Suppressor macrophage (primary cell): Measurements from ENCODE around the gene CA6.
A peak's percentile ranks its signal among the peaks of the same experiment; 100 is the strongest.
"Not testable (repeated sequence)": the region's sequence is repeated elsewhere in the genome, so short reads cannot be mapped to it uniquely, and the experiment has no call there.

ENCODE experiments used
- DNase-seq, 4 experiments: peaks; one replicate each; pipeline ENCODE4 v3.0.0-alpha.2; 2020 to 2022

CA6 gene

DNA sequence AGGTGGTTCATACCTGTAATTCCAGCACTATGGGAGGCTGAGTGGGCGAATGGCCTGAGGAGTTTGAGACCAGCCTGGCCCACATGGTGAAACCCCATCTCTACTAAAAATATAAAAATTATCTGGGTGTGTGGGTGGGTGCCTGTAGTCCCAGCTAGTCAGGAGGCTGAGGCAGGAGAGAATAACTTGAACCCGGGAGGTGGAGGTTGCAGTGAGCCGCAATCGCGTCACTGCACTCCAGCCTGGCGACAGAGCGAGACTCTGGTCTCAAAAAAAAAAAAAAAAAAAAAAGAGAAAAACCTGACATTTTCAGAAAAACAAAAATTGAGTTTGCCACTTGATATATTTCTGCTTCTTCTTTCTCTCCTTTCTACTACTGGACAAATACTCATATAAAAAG is 24.3 kb downstream of the CA6 start:
- no peak for DNase-seq

DNA sequence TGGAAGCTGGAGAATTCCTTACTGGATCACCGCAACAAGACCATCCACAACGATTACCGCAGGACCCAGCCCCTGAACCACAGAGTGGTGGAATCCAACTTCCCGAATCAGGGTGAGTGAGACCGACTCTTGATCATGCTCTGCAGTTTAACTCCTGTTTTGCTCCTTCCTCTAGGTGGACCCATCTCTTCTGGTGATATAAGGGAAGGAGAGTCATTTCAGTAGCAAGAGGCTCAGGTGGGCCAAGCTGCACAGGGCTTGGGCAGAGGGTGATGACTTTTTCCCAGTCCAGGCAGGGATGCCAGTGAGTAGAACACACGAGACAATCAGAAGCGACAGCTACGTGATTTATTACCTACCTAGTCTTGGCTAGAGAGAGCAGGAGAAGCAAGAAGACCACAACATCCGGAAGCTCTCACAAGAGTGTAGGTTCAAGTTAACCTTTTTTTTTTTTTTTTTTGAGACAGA is 25.2 kb downstream of the CA6 start:
- peak in 1 of 4 experiments; percentile 13 for DNase-seq

DNA sequence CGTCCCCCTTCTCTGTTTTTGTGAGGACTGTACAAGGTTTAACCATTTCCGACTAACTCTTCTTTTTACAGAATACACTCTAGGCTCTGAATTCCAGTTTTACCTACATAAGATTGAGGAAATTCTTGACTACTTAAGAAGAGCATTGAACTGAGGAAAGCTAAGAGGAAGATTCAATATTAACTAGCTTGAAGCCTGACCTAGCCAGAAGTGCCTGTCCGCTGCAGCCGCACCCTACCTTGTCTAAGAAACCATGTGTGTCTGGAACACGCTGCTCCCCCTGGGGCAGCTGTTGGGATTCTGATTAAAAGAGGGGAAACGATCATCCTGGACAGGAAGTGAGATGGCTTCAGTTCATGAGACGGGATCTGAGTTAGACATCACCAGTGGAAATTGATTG is 28.9 kb downstream of the CA6 start:
- no peak for DNase-seq

DNA sequence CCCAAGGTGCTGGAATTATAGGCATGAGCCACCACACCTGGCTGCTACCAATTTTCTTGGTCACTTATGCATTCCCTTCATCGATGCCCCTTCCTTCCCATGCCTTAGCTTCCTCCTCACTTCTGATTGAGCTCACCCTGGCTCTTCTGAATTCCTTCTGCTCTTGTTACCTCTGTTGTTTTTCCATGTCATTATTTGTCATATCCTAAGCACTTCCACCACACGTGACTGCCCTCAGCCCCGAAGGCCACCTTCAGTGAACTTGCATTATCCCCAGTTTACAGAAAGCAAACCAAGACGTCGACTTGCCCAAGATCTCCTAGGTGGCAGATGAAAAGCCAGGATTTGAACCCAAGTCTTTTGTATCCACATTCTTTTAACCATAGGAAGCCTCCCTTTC is 30.7 kb downstream of the CA6 start:
- DNase-seq: no peak

DNA sequence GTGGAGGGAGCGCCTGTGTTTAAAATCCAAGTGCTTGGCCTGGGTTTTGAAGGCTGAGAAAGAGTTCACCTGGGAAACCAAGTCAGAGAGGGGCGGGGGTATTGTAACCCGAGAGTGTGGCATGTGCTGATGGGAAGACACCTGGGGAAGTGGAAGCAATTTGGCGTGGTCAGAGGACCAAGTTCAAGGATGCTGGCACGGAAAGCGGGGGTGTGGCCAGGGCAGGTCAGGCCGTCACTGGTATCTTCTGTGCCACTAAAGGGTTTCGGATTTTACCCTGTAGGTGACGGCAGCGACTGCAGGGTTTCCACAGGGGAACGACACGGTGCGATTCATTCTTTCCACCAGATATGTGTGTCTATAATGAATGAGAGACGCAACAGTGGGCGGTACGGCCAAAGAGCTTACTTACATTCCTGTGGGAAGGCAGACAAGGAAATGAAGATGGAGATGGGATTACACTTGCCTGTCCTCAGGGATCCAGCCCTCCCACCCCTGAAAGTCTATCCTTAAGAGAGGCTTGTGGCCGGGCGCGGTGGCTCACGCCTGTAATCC is 31.3 kb downstream of the CA6 start:
- no peak for DNase-seq

DNA sequence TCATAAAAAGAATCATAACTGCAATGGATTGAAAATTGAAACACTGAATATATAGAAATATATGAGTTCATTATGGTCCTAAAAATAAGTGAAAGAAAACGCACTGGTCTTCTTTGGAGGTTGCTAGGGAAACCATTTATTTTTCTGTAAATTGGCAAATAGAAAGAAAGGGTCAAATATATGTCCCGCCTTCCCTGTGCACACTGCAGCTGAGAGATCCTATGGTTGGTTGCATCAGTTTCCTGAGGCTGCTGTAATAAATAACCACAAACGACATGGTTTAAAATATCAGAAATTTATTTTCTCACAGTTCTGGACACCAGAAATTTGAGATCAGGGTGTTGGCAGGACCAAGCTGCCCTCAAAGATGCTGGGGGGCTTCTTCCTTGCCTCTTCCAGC is 35.0 kb downstream of the CA6 start:
- DNase-seq: peak in 1 of 4 experiments; percentile 11

DNA sequence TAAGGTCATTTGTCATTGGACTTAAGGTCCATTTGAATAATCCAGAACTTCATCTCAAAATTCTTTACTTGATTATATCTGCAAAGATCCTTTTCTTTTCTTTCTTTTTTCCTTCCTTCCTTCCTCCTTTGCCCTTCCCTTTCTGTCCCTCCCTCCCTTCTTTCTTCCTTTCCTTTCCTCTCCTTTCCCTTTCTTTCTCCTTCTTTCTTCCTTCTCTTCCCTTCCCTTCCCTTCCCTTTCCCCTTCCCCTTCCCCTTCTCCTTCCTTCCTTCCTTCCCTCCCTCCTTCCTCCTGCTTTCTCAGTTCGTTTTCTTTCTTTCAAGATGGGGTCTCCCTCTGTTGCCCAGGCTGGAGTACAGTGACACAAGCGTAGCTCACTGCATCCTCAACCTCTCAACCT is 35.5 kb downstream of the CA6 start:
- no peak for DNase-seq

DNA sequence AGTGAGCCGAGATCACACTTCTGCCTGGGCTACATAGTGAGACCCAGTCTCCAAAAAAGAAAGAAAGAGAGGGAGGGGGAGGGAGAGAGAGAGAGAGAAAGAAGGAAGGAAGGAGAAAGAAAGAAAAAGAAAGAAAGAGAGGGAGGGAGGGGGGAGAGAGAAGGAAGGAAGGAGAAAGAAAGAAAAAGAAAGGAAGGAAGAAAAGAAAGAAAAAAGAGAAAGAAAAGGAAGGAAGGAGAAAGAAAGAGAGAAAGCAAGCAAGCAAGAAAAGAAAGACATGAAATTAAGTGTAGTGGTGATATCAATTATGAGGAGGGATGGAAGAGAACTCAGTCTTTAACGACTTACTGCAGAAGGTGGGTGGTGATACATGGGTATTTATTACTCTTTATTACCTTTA is 38.5 kb downstream of the CA6 start:
- DNase-seq: no peak

DNA sequence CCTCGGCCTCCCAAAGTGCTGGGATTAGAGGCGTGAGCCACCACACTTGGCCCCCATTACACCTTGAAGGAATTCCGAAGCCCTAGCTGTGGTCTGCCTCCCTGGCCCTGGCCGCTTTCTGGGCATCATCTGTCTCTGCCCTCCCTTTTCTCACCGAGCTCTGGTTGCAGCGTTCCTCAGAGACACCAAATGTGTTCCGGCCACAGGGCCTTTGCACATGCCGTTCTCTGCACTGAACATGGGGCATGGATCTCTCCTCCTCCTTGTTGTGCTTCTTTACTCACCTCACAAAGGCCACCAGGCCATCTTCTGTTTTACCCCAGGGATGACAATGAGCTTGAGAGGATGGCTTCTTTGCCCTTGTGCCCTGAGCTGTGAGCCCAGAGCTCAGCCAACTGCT is 39.3 kb downstream of the CA6 start:
- no peak for DNase-seq

DNA sequence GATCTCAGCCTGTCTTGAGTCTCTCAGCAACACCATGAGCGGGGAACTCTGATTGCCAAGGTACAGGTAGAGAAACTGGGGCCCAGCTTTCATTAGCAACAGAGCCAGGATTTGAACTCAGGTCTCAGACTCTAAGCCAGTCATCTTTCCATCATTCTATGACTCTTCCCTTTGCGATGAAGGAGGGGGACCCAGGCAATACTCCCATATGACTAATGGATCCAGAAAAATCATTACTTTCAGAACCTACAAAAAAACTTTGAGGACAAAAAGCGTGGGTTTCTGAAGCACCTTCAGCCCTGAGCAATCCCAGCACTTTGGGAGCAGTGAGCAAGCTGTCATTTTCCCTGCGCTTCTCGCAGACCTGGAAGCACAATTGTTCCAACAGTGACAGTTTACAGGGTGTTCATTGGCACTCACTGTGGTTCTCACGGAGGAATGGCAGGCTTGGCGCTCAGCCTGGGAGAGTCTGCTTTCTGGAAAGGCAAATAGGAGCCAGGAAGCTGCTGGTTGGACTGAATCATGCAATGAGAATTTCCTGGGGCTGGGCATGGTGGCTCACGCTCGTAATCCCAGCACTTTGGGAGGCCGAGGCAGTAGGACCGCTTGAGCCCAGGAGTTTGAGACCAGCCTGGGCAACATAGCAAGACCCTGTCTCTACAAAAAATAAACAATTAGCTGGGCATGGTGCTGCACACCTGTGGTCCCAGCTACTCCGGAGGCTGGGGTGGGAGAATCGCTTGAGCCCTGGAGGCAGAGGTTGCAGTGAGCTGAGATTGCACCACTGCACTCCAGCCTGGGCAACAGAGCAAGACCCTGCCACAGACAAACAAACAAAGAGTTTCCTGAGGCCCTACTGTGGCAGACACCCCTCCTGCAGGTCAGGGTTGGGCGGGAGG is 40.5 kb downstream of the CA6 start:
- no peak for DNase-seq

DNA sequence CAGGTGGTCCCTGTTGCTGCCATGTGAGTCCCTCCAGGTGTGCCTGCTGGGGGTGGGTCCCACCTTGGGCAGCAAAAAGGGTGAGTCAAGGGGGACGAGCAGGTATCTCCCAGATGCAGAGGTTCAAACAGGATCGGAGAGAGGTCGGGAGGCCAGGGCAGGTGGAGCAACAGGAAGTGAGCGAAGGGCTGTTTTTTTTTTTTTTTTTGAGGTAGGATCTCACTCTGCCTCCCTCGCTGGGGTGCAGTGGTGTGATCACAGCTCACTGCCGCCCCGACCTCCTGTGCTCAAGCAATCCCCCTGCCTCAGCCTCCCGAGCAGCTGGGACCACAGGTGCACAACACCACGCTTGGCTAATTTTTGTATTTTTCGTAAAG is 41.1 kb downstream of the CA6 start:
- no peak for DNase-seq

DNA sequence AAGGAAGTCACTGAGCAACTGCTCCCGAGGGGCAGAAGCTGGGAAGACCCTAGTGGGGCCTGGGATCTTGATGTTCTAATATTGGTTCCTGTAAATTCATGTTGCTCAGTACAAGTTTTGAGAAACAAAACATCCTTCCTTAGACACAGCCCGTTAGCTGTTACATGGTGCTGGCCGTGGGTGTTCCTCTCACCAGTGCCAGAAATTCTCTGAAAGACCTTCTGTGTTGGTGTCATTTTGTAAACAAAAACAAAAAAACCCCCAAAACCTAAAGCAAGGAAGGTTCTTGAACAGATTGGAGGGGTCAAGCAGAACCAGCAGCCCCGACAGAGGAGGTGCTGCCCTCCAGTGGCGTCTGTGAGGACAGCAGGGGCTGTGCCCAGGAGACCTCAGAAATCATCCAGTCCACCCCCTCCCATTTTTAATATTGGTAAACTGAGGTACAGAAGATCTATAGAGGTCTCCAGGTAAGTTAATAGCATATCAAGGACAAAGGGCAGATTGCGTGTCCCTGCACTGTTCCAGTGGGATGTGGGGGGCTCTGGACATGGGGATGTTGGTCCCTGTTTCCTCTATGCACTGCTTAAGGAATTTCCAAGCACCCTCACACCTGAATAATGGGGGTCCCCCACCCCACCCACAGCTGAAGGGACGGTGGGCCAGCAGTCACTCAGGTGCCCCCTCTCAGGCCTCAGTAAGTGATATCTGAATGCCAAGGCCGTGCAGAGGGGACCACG is 42.4 kb downstream of the CA6 start:
- peak; percentile 35 to 69 (median 56) for DNase-seq

DNA sequence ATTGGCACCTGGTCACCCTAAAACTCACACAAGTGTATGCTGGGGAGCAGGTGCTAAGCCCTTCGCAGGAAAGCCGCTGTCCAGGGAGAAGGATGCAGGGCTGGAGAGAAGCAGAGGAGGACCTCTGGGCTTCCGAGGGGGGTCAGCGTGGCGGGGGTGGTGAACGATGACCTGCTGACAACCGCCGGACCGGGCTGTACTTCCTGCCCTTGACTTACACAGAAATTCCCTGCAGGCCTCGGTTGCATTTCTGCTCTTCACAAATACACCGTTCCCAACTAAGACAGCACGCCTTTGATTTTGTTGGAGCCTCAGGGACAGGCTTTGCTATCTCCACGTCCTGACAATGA is 42.9 kb downstream of the CA6 start:
- DNase-seq: no peak

DNA sequence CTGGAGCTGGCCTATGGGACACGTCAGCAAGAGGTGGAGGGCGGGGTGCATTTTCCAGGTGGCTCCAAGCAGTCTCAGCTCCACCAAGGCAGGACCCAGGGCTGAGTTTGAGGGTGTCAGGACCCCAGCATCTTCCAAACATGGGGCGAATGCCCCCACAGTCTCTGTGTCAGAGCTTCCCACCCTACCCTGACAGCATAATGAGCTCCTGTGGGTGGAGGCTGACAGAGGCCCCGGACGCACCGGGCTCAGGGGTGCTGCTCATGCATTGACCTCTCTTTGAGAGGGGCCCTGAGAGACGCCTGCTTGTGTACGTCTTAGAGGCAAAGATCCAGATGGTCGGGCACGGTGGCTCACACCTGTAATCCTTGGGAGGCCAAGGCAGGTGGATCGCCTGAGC is 43.4 kb downstream of the CA6 start:
- DNase-seq: no peak

DNA sequence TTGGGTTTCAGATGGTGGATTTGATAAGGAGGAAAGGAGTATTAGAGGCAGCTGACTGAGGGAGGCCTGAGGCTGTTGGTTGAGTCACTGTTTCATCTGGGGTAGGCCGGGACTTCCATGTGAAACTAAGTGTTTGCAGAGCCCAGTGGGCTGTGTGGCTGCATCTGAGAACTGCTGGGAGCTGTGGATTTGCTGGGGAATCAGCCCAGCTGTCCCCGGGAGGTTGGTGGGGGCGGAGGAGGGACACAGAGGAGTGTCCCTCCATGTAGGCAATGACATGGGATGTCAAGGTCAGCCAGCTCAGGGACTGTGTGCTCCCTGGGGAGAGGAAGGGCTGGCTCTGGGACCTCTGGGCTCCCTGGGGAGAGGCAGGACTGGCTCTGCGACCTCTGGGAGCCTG is 44.2 kb downstream of the CA6 start:
- no peak for DNase-seq

DNA sequence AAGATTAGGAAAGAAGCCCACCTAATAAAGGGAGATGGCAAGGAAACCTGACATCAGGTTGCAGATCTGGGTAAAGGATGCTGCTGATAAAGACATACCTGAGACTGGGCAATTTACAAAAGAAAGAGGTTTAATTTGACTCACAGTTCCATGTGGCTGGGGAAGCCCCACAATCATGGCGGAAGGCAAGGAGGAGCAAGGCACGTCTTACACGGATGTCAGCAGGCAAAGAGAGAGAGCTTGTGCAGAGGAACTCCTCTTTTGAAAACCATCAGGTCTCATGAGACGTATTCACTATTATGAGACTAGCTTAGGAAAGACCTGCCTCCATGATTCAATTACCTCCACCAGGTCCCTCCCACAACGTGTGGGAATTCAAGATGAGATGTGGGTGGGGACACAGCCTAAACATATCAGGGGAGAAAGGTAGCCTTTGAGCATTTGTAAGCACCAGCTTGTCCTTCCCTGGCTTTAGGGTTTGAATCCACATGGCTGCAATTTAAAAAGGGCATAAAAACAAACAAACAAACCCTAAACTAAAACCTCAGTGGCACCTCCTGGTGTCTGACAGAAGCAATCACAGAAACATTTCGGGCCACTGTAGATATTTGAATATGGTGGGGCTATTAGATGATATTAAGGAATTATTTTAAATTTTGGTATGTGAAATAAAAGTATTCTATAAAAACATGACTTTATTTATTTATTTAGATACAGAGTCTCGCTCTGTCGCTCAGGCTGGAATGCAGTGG is 47.4 kb downstream of the CA6 start:
- DNase-seq: no peak

DNA sequence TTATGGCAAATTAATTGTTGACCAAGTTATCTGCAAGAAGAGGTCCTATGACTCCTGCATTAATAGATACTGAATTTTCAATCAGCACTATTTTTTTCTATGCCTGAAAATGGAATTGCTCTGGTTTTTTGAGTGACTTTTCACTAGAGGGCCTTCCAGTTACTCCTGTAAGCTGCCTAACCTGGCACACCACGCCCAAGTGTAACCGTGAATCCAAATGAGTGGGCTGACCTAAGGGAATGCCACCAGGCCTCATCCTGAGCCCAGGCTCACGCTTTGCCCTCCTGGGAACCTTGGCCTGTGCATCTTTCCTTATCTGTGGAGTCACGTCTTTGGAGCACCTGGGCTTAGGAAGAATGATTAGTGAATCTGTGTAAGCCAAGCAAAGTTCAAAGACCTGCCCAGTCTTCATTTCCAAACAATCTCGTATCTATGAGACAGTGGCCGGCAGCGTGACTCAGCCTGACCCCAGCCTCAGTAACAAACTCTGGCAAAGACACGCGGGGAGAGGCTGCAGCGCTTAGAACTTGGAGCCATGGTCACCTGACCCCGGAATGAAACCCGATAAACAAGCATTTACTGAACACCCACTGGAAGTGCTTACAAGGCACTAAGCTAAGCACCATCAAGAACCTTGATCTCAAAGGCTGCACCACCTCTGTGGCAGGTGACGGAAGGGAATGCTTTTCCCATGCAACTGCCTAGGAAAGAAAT is 48.5 kb downstream of the CA6 start:
- not testable (repeated sequence) for DNase-seq

DNA sequence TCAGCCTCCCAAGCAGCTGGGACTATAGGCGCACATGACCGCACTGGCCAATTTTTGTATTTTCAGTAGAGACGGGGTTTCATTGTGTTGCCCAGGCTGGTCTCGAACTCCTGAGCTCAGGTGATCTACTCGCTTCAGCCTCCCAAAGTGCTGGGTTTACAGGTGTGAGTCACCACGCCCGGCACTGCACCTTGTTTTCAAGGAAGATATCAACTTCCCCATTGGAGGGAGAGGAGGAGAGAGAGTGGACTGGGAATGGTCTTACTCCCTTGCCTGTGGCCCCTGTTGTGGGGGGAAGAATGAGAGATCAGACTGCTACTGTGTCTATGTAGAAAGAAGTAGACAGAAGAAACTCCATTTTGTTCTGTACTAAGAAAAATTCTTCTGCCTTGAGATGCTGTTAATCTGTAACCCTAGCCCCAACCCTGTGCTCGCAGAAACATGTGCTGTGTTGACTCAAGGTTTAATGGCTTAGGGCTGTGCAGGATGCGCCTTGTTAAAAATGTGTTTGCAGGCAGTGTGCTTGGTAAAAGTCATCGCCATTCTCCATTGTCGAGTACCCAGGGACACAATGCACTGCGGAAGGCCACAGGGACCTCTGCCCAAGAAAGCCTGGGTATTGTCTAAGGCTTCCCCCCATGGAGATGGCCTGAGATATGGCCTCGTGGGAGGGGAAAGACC is 56.0 kb downstream of the CA6 start:
- DNase-seq: not testable (repeated sequence)

DNA sequence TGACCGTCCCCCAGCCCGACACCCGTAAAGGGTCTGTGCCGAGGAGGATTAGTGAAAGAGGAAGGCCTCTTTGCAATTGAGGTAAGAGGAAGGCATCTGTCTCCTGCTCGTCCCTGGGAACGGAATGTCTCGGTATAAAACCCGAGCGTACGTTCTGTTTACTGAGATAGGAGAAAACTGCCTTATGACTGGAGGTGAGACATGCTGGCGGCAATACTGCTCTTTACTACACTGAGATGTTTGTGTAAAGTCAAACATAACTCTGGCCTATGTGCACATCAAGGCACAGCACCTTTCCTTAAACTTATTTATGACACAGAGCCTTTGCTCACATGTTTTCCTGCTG is 56.5 kb downstream of the CA6 start:
- not testable (repeated sequence) for DNase-seq

DNA sequence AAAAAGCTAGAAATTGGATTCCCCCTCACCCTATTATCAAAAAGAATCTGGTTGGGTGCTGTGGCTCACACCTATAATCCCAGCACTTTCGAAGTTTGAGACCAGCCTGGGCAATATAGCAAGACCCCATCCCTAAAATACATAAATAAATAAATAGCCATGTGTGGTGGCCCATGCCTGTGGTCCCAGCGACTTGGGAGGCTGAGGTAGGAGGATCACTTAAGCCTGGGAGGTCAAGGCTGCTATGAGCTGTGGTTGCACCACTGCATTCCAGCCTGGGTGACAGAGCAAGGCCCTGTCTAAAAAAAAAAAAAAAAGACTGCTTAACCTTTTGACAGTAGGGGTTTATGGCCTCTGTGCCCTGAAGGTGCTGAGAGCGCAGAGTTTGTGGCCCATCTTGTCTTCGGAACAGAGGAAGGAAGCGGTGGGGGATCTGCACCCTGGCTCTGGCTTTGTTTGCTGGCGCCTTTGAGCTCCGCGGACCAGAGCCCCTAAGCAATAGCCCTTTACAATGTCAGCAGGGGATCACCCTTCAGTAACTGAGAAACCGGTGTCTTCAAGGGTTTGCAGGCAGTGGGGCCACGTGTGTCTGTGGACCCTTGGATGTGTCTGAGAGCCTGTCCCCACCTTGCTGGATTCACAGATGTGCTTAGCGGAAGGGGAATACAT is 58.5 kb downstream of the CA6 start:
- no peak for DNase-seq

DNA sequence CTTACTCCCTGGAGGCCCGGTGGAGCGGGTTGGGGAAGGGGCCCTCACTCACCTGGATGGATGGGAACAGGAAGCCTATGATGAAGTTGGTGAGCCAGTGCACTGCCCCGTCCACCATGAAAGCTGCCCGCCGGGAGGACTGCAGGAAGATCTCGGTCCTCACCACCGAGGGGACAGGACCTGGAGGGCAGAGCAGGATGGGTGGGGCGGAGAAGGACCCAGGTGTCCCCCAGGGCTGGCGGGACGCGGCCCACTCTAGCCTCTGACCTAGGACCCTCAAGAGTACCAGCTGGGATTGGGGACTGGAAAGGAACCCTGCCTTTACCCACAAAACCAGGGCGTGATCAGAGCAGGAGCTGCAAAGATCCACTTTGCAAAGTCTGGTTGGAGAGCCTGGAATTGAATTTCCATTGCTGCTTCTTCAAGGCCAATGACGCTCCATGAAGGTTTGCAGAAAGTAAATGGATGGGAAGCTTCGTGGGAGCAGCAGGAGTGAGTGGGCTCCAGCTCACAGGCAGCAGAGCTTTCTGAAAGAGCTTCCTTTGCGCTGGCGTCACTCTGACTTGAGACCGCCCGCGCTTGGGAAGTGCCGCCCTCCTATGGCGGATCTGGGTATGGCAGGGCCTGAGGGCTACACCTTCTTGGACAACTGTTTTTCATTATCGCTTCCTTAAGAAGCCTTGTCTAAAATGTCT is 59.2 kb downstream of the CA6 start:
- DNase-seq: peak; percentile 90 to 94 (median 92)
